HG02970 (cell line): ENCODE measurements around the gene CCDC116.
"Not testable (repeated sequence)": the region's sequence is repeated elsewhere in the genome, so short reads cannot be mapped to it uniquely, and the experiment has no call there.

ENCODE experiments used
- ATAC-seq: cut with Tn5 transposase; IDR thresholded peaks from one replicate; pipeline ENCODE4 v1.9.1; 2021; ENCODE audit warnings: mild to moderate bottlenecking, moderate library complexity, moderate number of reproducible peaks; ENCODE audit not compliant: unreplicated experiment, low FRiP score

Gene CCDC116

DNA sequence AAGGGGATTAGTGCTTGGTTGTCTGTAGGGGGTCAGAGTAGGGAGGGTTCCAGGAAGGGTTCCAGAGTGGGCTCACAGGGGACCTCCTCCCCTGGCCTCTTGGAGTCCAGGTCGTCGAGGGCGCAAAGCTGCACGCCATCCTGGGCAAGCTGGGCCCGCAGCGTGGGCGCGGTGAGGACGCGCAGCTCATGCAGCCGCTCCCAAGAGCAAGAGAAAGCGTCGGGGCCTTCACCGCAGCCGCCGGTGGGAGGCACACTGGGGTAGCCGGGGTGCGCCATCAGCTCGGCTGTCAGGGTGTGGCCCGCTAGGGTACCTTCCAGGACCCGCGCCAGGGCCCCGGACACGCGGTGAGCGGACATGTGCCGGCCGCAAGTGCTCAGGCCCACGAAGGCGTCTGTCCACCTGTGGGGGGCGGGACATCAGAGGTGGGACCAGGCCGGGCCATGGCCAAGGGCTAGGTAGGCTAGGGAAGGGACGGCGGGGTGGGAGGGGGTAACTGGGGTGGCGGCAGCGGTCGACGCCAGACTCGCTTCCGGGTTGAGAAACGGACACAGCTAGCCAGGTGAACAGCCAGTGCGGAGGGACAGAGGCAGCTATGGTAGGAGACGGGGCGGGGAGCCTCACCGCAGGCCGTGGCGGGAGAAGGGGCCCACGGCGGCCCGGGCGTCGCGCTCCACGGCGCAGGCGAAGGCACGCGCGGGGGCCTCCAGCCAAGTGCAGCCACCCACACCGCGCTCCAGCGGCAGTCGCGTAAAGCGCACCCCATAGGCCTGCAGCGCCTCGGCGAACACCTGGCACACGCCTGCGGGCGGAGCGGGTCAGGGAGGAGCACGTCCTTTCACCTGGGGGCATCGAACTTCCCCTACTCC, 3.9 kb upstream of the CCDC116 start:
- ATAC-seq: peak; percentile 4

GRCh38 chr22:21629255-21630149, 3.1 kb upstream of the CCDC116 start, which contains the start of gene YDJC:
TSS of gene YDJC (minus strand) at chr22:21630022. CDS start at chr22:21630014, 8 bp downstream.
- peak; percentile 75 for ATAC-seq

DNA sequence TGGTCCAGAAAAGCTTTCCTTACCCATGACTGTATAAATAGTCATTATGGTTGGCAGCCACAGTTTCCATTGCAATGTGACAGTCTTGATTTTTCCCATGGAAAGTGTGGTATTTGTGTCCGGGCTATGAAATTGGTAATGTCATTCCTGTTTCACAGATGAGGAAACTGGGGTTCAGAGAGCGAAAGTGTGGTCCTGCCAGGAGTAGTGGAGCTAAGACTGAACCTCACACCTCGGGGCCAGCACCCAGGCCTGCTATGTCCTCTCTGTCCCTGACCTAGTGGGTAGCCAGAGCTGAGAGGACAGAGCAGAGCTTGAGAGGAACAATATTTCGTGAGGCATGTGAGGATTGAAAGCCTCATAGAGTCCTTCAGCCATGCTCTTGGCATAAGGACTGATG, 1.5 kb upstream of the CCDC116 start:
- no peak for ATAC-seq

DNA sequence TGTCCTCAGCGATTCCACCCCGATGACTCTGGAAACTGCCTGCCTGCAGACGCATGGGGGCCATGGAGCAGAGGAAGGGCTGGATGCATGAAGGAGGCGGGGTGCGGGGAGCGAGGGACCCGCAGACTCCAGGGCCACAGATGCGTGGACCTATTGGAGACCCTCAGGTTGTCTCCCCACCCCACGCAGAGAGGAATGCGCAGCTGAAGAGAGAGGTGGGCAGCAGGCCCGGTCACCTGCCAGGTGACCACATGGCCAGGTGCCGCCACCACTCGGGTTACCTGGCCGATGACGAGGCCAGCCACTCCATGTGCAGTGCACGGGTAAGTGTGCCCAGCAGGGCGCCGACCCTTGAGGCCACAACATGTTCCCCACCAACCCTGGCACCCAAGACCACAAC, 371 bp downstream of the CCDC116 start:
- ATAC-seq: no peak

DNA sequence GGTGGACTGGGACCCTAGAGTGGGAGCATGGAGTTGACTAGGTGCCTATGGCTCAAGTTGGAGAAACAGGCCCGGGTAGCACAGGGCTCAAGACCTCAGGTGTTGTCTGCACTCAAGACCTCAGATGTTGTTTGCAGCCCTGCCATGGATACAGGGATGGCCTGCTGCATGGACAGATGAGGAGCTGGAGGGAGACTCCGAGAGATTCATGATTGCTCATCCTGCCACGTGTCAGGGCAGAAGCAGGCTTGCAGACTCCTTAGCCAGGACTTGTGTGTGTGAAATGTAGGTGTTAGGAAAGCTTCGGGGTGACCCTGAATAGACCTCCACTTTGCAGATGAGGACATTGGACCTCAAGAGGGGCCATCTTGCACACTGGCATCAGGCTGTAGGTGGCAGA, 921 bp downstream of the CCDC116 start:
- no peak for ATAC-seq

DNA sequence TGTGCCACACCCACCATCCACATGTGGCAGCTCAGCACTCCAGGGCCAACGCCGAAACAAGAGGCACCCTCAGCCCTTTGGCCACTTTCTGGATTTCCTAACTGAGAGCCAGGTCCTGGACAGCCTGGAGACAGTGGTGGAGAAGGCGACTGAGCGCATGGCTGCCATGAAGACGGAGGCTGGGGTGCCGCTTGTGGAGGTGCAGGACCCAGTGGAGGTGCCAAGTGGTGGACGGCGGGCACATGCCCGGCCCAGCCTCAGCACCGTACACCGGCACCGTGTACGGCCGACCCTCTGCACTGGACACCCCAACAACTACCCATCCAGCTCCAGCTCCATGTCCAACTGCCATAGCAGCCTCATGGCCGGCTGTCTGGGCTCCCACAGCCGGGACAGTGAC, 1.5 kb downstream of the CCDC116 start:
- no peak for ATAC-seq

DNA sequence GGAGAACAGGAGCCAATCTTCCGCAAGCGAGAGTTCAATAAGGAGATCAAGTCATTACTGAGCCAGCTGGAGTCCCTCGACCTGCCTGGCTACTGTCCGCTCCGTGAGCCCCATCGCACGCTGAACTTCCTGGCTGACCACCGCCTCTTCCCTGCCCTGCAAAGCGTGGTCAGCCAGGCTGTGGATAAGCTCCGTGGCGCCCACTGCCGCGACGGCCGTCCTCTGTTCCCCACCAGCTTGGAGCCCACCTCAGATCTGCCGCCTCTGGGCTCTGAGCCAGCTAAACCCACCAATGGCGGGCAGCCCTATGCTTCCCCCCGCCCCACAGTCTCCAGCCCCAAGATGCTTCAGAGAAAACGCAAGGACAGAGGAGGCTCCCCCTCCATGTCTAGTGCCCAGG, 2.3 kb downstream of the CCDC116 start:
- ATAC-seq: no peak

- ATAC-seq: no peak
Measured at GRCh38 chr22:21635771-21636510, 3.4 kb downstream of the CCDC116 start.

DNA sequence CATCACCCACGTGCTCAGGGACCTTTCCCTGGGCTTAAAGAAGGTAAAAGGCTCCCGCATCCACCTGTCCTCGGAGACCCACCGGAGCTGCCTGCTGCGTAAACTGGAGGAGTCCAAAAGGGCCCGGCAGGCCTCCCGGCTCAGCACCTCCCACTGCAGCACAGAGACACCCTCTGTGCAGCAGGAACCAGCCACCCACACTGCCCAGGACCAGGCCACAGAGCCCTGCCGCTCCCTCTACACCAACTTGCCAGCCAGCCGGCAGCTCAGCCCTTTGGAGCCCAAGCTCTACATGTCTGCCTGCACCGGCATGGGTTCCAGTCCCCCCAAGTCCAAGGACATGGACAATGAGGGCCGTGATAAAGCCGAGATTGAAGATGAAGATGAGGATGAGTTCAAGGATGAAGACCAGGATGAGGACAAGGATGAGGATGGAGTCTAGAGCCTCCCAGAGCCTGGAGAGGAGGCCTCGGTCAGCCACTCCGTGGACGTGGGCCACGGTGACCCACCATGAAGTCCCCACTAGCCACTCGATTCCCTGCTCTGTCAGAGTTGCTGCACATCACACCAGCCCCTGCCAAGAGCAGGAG, 4.2 kb downstream of the CCDC116 start:
- ATAC-seq: no peak

- not testable (repeated sequence) for ATAC-seq
Measured at GRCh38 chr22:21637450-21637849, 4.9 kb downstream of the CCDC116 start.

GRCh38 chr22:21639359-21639758, 6.8 kb downstream of the CCDC116 start:
- no peak for ATAC-seq

DNA sequence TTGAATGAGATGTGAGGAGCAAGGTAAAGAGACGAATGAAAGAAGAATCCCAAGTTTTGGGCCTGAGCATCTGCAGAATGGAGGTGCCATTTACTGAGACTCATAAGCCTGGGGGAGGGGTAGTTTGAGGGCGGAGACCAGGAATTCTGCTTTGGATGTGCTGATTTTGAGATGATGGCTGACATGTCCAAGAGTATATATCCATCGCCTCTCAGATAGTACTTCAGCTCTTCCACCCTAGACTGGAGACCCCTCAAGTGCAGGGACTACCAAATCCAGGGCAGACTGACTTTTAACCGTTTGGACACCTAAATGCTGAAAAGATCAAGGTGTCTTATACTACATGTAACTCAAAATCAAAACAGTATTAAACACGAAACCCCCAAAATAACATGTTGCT, 8.2 kb downstream of the CCDC116 start:
- no peak for ATAC-seq

DNA sequence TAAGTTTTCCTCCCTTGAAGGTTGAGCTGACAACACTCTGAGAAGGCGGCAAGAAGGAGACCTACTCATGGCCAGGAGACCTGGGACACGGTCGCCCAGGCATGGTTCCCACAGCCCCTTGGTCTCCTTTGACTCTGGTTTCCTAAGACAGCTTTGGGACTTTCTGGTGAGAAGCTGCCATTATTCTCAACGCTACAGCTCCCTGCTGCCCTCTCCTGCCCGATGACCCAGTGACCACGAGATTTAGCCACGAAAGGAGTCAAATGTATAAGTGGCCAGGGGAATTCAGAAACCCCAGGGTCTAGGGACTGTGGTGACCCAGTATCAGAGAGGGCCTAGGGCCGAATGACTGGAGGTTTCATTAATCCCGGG, 8.8 kb downstream of the CCDC116 start:
- ATAC-seq: peak; percentile 15

DNA sequence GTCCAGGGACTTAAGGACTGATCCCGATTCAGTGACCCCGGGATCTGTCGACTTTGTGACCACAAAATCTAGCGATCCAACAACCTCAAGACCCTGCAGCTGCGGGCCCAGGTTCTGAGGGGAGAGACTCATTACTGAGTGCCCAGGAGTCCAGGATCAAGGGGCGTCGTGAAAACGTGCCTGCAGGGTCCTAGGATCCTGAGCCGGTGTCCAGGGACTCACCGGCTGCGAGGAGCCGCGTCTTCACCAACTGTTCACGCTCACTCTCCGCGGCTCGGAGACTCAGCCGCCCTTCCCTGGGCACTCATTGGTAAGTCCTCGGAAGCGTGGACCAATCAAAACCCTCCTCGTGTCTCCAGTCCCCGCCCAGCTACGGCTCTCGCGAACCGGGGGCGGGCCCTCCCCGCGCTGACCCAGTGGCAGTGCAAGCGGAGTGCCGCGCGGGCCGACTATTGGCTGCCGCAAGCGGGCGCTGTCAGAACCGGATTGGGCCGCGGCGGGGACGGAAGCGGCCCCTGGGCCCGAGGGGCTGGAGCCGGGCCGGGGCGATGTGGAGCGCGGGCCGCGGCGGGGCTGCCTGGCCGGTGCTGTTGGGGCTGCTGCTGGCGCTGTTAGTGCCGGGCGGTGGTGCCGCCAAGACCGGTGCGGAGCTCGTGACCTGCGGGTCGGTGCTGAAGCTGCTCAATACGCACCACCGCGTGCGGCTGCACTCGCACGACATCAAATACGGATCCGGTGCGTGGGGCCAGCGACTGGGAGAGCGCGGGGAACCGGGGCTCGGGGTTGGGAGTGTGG, 9.4 kb downstream of the CCDC116 start, which contains the start of gene SDF2L1:
SDF2L1 (plus strand) TSS at position 514 of the 795 bp plus-strand sequence; CDS start at position 549, 35 bp downstream.
- peak; percentile 89 for ATAC-seq

DNA sequence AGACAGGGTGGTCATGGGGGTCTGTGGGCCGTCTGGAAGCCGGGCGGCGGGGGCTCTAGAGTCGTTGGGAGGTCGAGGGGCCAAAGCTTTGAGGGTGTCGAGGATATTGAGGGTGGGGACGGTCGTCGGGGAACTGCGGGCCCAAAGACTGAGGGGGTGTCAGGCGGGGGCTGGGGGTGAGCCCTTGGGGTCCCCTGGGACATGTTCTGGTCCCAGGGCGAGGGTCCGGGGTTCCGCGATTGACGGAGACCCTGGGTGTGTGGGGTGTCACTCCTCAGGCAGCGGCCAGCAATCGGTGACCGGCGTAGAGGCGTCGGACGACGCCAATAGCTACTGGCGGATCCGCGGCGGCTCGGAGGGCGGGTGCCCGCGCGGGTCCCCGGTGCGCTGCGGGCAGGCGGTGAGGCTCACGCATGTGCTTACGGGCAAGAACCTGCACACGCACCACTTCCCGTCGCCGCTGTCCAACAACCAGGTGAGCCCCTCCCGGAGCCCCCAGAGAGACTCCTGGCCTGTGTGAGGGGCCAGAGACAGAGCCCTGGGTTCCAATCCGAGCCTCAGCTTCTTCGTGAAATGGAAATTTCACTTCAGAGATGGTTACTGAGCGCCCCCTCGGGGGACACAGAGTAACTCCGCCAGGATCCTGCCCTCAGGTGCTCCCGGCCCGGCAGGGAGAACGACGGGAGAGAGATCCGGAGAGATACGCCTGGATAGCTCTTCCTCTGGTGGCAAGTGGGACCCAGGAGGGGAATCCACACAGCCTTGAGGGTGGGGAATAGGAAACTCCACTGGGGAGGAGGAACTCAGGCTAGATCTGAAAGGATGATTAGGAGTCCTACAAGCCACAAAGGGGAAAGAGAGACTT, 10.3 kb downstream of the CCDC116 start:
- ATAC-seq: no peak

- ATAC-seq: no peak
Measured at GRCh38 chr22:21643533-21644357, 11.2 kb downstream of the CCDC116 start.

GRCh38 chr22:21645513-21645912, 13.0 kb downstream of the CCDC116 start:
- not testable (repeated sequence) for ATAC-seq
